ENCODE results near the gene CALR.
A peak's percentile ranks its signal among the peaks of the same experiment; 100 is the strongest.
"Not testable (repeated sequence)": the region's sequence is repeated elsewhere in the genome, so short reads cannot be mapped to it uniquely, and the experiment has no call there.

Gene CALR

DNA sequence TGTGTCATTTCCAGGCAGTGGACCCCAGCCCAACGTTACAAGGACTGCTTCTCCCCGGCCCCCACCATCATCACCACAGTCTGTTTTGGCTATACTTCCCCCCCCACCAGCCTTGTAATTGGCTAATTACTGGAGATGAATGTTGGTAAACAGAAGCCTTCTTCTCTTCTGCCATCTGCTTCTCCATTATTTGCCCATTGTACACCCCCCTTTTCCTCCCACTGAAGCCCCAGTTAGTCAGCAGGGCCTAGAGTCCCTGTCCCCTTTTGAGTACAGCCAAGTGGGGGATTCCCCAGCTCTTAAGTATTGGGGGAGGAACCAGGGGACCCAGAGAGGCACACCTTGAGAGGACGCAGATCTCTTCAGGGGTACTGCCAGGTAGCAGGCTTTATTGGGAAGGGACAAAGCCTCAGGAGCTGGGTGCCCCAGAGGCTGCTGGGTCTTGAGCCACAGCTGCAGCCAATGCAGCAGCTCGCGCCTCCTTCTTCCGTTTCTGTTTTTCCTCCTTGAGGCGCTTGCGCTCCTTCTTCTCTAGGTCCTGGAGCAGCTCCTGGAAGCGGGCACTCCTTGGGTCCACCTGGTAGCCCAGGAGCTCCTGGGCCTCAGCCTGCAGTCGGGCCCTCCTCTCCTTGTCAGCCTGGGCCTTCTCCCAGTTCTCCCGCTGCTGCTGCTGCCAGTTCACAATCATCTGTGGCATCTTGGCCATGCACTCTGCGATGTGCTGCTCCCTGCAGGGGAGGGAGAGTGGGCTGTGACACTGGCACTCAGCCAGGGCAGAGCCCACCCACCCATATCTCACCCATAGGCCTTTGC, 15.6 kb downstream of the CALR start:
- TF ChIP-seq, protein P1, sequence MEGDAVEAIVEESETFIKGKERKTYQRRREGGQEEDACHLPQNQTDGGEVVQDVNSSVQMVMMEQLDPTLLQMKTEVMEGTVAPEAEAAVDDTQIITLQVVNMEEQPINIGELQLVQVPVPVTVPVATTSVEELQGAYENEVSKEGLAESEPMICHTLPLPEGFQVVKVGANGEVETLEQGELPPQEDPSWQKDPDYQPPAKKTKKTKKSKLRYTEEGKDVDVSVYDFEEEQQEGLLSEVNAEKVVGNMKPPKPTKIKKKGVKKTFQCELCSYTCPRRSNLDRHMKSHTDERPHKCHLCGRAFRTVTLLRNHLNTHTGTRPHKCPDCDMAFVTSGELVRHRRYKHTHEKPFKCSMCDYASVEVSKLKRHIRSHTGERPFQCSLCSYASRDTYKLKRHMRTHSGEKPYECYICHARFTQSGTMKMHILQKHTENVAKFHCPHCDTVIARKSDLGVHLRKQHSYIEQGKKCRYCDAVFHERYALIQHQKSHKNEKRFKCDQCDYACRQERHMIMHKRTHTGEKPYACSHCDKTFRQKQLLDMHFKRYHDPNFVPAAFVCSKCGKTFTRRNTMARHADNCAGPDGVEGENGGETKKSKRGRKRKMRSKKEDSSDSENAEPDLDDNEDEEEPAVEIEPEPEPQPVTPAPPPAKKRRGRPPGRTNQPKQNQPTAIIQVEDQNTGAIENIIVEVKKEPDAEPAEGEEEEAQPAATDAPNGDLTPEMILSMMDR (conservative IDR thresholded peaks at IDR 0.05; ENCODE audit: control insufficient read depth, insufficient read depth, low read depth, low read length), result no peak
- no peak overlapping the region for H3K4me3 ChIP-seq (ENCODE audit: control insufficient read depth, low read depth, low read length)
- DNase-seq (ENCODE audit: low read depth), result no peak

DNA sequence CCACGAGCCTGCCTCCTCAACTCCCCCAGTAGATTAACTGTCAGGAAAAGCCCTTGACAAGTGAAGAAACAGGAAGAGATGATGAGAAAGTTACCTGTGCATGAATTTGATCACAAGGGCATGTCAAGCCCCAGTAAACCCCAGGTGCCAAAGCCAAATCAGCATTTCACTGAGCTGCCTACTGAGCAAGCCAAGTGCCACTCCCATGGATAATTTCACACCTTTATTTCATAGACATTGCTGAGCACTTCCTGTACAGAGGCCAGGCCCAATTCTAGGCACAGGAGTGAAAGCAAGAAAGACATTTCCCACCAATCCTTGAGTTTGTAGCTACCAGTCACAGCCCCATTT, 16.2 kb downstream of the CALR start:
- DNase-seq (ENCODE audit: low read depth), result no peak
- no peak overlapping the region for H3K4me3 ChIP-seq (ENCODE audit: control insufficient read depth, low read depth, low read length)
- TF ChIP-seq, protein P1 (conservative IDR thresholded peaks at IDR 0.05; ENCODE audit: control insufficient read depth, insufficient read depth, low read depth, low read length), result no peak

DNA sequence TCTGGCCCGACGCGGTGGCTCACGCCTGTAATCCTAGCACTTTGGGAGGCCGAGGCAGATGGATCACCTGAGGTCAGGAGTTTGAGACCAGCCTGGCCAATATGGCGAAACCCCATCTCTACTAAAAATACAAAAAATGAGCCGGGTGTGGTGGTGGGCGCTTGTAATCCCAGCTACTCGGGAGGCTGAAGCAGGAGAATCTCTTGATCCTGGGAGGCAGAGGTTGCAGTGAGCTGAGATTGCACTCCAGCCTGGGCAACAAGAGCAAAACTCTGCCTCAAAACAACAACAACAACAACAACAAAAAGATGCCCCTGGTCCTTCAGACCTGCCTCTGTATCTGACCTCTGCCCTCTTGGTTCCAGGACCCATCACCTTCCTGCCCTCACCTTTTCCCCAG, 17.2 kb downstream of the CALR start:
- DNase-seq (ENCODE audit: low read depth), result not testable (repeated sequence)
- H3K4me3 ChIP-seq (ENCODE audit: control insufficient read depth, low read depth, low read length), result peak overlapping the region; percentile 88

- peak overlapping the region; percentile 88 for H3K4me3 ChIP-seq (ENCODE audit: control insufficient read depth, low read depth, low read length)
- DNase-seq (ENCODE audit: low read depth), result no peak
These were observed 17.6 kb downstream of the CALR start for GRCh38 chr19:12955996-12956395.

GRCh38 chr19:12956446-12957388, 18.3 kb downstream of the CALR start, which contains the start of gene GADD45GIP1:
GADD45GIP1 (minus strand) TSS chr19:12957223; CDS start chr19:12957212, 11 bp downstream.
- DNase-seq (ENCODE audit: low read depth), result peak; percentile 75
- peak within 1 kb of the TSS; percentile 88 for H3K4me3 ChIP-seq (ENCODE audit: control insufficient read depth, low read depth, low read length)
- TF ChIP-seq, protein P1 (conservative IDR thresholded peaks at IDR 0.05; ENCODE audit: control insufficient read depth, insufficient read depth, low read depth, low read length), result no peak

More at GRCh38 chr19:12955996-12956395, 17.6 kb downstream of the CALR start:
- TF ChIP-seq, protein P1 (conservative IDR thresholded peaks at IDR 0.05; ENCODE audit: control insufficient read depth, insufficient read depth, low read depth, low read length), result no peak

DNA sequence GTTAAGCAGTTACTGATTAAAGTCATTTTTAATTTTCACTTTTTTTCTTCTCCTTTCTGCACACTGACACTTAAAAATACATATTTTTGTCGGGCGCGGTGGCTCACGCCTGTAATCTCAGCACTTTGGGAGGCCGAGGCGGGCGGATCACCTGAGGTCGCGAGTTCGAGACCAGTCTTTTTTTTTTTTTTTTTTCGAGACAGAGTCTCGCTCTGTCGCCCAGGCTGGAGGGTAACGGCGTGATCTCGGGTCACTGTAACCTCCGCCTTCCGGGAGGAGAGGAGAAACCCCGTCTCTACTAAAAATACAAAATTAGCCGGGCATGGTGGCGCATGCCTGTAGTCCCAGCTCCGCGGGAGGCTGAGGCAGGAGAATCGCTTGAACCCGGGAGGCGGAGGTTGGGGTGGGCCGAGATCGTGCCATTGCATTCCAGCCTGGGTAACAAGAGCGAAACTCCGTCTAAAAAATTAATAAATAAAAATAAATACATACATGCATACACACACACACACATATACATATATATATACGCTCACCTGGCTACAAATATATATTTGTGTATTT, 19.1 kb downstream of the CALR start:
- not testable (repeated sequence) for DNase-seq (ENCODE audit: low read depth)
- peak overlapping the region; percentile 88 for H3K4me3 ChIP-seq (ENCODE audit: control insufficient read depth, low read depth, low read length)

GRCh38 chr19:12959481-12959880, 21.1 kb downstream of the CALR start:
- DNase-seq (ENCODE audit: low read depth), result no peak
- TF ChIP-seq, protein P1 (conservative IDR thresholded peaks at IDR 0.05; ENCODE audit: control insufficient read depth, insufficient read depth, low read depth, low read length), result no peak
- H3K4me3 ChIP-seq (ENCODE audit: control insufficient read depth, low read depth, low read length), result no peak overlapping the region

Data from fibroblast of mammary gland (primary cell).